RWPE1 (cell line): ENCODE data around the gene EFHB.
A peak's percentile ranks its signal among the peaks of the same experiment; 100 is the strongest.
"Not testable (repeated sequence)": the region's sequence is repeated elsewhere in the genome, so short reads cannot be mapped to it uniquely, and the experiment has no call there.

Experiments
- CTCF ChIA-PET: fragments of 350-600 bp; sonication (Branson Sonifier 250); formaldehyde crosslinking; extraction: SDS; loops from one replicate; lab custom pipeline; 2021; lab: Yijun Ruan, JAX
- POLR2A ChIA-PET: fragments of 400-600 bp; formaldehyde crosslinking; extraction: SDS; loops from one replicate; lab custom pipeline; 2020; ENCODE audit warnings: antibody characterized with exemption; ENCODE audit not compliant: low non-redundant PET; lab: Yijun Ruan, JAX
- DNase-seq: peaks from one replicate; pipeline ENCODE4 v3.0.0; 2012; ENCODE audit warnings: low spot score
- H3K27ac ChIP-seq: fragments of 450-650 bp; 2 replicates; pipeline ENCODE4 v1.5.1; 2017
- CTCF ChIP-seq: fragments of 450-650 bp; conservative IDR thresholded peaks from 2 replicates; pipeline ENCODE4 v1.5.1; 2017; ENCODE audit warnings: low read depth, mild to moderate bottlenecking

EFHB gene

GRCh38 chr3:19903649-19904048 is 30.4 kb downstream of the EFHB start:
- no peak for TF ChIP-seq CTCF
- CTCF ChIA-PET = no interaction called here
- no peak overlapping the region for H3K27ac ChIP-seq
- POLR2A ChIA-PET = no interaction called here
- no peak for DNase-seq

GRCh38 chr3:19901918-19902317 is 32.1 kb downstream of the EFHB start:
- H3K27ac ChIP-seq = peak overlapping the region; percentile 58
- CTCF ChIA-PET = no interaction called here
- POLR2A ChIA-PET = interaction anchor here (0.6 kb wide), 1 partner anchor 9 kb away, joined by 3 read pairs; no protein-coding TSS in a partner anchor
- DNase-seq = peak; percentile 61
- TF ChIP-seq CTCF = no peak

GRCh38 chr3:19901337-19901736 is 32.7 kb downstream of the EFHB start:
- POLR2A ChIA-PET = no interaction called here
- DNase-seq = peak; percentile 1
- H3K27ac ChIP-seq = peak overlapping the region; percentile 58
- no peak for TF ChIP-seq CTCF
- CTCF ChIA-PET = no interaction called here

- POLR2A ChIA-PET, CTCF ChIA-PET: not testable (repeated sequence)
Observed at GRCh38 chr3:19899833-19900232, 34.2 kb downstream of the EFHB start.

GRCh38 chr3:19899264-19899663 is 34.8 kb downstream of the EFHB start:
- ChIA-PET POLR2A (no interaction called here), CTCF (no interaction called here)
- TF ChIP-seq CTCF = no peak
- no peak overlapping the region for H3K27ac ChIP-seq
- no peak for DNase-seq

More at GRCh38 chr3:19899833-19900232, 34.2 kb downstream of the EFHB start:
- DNase-seq, H3K27ac ChIP-seq: not testable (repeated sequence)

- TF ChIP-seq CTCF = no peak
- no peak for DNase-seq
- ChIA-PET POLR2A (no interaction called here), CTCF (no interaction called here)
- no peak overlapping the region for H3K27ac ChIP-seq
Observed at GRCh38 chr3:19898721-19899120, 35.3 kb downstream of the EFHB start.

- TF ChIP-seq CTCF = no peak
- ChIA-PET POLR2A (no interaction called here), CTCF (no interaction called here)
- DNase-seq = no peak
- no peak overlapping the region for H3K27ac ChIP-seq
Observed at GRCh38 chr3:19891740-19892139, 42.3 kb downstream of the EFHB start.
